ENCODE measurements around the gene FAT2.

GRCh38 chr5:151625285-151625684 is 34.2 kb upstream of the FAT2 start:
- TF ChIP-seq POLR2A (IDR thresholded peaks at IDR 0.05) (no peak), CTCF (IDR thresholded peaks at IDR 0.05) (no peak)

Data from uterus (tissue), 2 donors.